ENCODE data around the gene SLC25A20. TPM values are rescaled to one million over a fixed set of nuclear protein-coding genes. Genes with fewer than 3 reads are reported as not detected.

The SLC25A20 gene
- total and polyA plus RNA-seq, 3 experiments from 2014 or later, result 29.1 to 40.1 (median 31.5) TPM

DNA sequence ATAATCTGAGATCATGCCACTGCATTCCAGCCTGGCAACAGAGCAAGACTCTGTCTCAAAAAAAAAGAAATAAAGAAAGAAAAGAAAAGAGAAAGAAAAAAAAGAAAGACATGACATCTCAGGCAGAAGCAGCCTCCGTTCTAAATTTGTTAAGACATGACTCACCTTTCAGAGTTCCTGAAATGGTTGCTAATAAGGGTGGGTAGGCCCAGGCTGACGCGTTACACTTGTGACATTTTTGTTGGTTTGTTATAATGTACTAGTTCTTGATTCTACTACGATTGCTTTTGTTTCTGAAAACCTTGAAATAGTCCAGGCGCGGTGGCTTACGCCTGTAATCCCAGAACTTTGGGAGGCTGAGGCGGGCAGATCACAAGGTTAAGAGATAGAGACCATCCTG, 21.0 kb downstream of the SLC25A20 start:
- POLR2A ChIA-PET, result no interaction called here
- no peaks in the 10 kb centered on the region for H3K4me1 ChIP-seq (ENCODE audit: insufficient read depth, low read length)
- H3K27me3 Mint-ChIP-seq, result no peaks in the 10 kb centered on the region
- DNase-seq, result no peak
- H3K27ac ChIP-seq (ENCODE audit: low read depth, low read length), result no peak overlapping the region
- no peak overlapping the region for H3K4me3 ChIP-seq (ENCODE audit: low read length)
- no peaks in the 10 kb centered on the region for H3K9me3 ChIP-seq (ENCODE audit: low read length)
- H3K9me3 Mint-ChIP-seq, result no peaks in the 10 kb centered on the region
- CTCF ChIA-PET, result interaction anchor here (0.7 kb wide), 1 partner anchor 137 kb away, joined by 3 read pairs; no protein-coding TSS in a partner anchor
- peak overlapping the region in 1 of 8 donors; percentile 93 for H3K27ac Mint-ChIP-seq
- peaks cover 0 to 11% (median 4%) of the 10 kb centered on the region in 3 donors for H3K4me1 Mint-ChIP-seq
- peaks cover 0 to 50% (median 4%) of the 10 kb centered on the region in 3 donors for H3K36me3 Mint-ChIP-seq
- no peaks in the 10 kb centered on the region for H3K27me3 ChIP-seq (ENCODE audit: insufficient read depth, low read length, poor library complexity, severe bottlenecking)
- H3K4me3 Mint-ChIP-seq, result no peak overlapping the region
- no peaks in the 10 kb centered on the region for H3K36me3 ChIP-seq (ENCODE audit: insufficient read depth, low read length)

DNA sequence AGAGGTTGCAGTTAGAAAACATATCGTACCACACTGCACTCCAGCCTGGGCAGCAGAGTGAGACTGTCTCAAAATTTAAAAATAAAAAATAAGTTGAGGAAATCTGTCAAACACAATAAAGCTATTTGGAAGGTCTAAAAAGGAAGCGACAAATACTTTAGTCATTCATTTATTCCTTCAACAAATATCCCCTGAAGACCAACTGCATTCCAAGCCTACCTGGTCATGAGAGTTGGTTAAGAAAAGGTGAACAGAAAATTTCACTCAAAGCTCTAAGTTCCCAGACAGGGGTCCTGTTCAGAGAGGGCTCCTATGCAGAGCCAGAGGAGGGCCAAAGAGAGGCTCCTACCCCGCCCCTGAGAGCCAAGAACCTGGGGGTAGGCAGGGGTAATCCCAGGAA, 35.6 kb downstream of the SLC25A20 start:
- peaks cover 8 to 54% (median 12%) of the 10 kb centered on the region in 3 donors for H3K36me3 Mint-ChIP-seq
- H3K4me1 Mint-ChIP-seq, result peaks cover 0 to 2% (median 0%) of the 10 kb centered on the region in 3 donors
- Histone ChIP-seq H3K27ac (ENCODE audit: low read depth, low read length) (no peak overlapping the region), H3K27me3 (ENCODE audit: insufficient read depth, low read length, poor library complexity, severe bottlenecking) (no peaks in the 10 kb centered on the region), H3K4me1 (ENCODE audit: insufficient read depth, low read length) (no peaks in the 10 kb centered on the region), H3K36me3 (ENCODE audit: insufficient read depth, low read length) (peaks cover 21% of the 10 kb centered on the region), H3K4me3 (ENCODE audit: low read length) (no peak overlapping the region), H3K9me3 (ENCODE audit: low read length) (no peaks in the 10 kb centered on the region)
- no peaks in the 10 kb centered on the region for H3K27me3 Mint-ChIP-seq
- POLR2A ChIA-PET, result no interaction called here
- no peaks in the 10 kb centered on the region for H3K9me3 Mint-ChIP-seq
- CTCF ChIA-PET, result interaction anchor here (1.1 kb wide), 1 partner anchor 123 kb away, joined by 4 read pairs; no protein-coding TSS in a partner anchor
- H3K27ac Mint-ChIP-seq, result peak overlapping the region in 1 of 8 donors; percentile 61
- DNase-seq, result no peak
- no peak overlapping the region for H3K4me3 Mint-ChIP-seq

DNA sequence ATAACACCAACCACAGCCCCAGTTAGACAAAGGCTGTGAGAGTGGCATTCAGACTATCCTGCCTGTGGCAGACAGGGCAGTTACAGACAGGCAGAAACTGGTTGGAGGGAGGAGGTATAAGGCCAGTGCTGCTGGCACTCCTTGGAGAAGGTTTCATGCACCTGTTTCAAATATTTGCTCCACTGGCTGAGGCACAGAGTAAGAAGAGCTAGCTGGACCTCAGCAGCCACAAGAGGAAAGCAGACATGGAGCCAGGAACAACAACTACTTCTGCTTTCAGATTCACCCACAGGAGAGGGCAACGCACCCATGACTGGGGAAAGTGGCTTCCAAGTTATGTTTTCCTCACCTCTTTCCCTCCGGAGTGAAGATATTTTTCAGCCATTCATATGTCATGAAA, 39.5 kb downstream of the SLC25A20 start:
- H3K27me3 ChIP-seq (ENCODE audit: insufficient read depth, low read length, poor library complexity, severe bottlenecking), result no peaks in the 10 kb centered on the region
- POLR2A ChIA-PET, result no interaction called here
- no peak overlapping the region for H3K27ac ChIP-seq (ENCODE audit: low read depth, low read length)
- CTCF ChIA-PET, result no interaction called here
- peaks cover 36% of the 10 kb centered on the region for H3K36me3 ChIP-seq (ENCODE audit: insufficient read depth, low read length)
- H3K4me3 ChIP-seq (ENCODE audit: low read length), result no peak overlapping the region
- Mint-ChIP-seq H3K36me3 (peaks cover 8 to 58% (median 14%) of the 10 kb centered on the region in 3 donors), H3K27me3 (no peaks in the 10 kb centered on the region), H3K27ac (peak overlapping the region in 1 of 8 donors; percentile 19), H3K4me1 (peaks cover 0 to 2% (median 0%) of the 10 kb centered on the region in 3 donors), H3K4me3 (no peak overlapping the region), H3K9me3 (no peaks in the 10 kb centered on the region)
- DNase-seq, result no peak
- no peaks in the 10 kb centered on the region for H3K9me3 ChIP-seq (ENCODE audit: low read length)
- no peaks in the 10 kb centered on the region for H3K4me1 ChIP-seq (ENCODE audit: insufficient read depth, low read length)

DNA sequence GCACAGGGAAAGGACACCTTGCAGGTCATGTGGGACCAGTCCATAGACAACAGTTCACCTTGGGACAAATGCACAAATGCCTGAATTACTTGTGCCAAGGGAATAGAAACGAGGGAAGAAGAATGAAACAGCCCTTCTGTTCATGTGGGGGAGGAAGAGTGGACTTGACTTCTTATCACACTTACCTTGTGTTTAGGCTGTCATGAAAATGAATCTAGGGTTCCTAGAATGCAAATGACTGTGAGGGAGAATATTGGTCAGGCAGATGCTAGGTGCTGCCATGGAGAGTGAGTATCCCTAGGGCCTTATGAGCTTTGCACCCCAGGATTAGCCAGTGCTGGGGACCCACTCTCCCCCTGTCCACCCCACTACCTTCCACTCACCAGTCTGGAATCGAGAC, 40.0 kb downstream of the SLC25A20 start:
- Mint-ChIP-seq H3K9me3 (no peaks in the 10 kb centered on the region), H3K36me3 (peaks cover 8 to 62% (median 18%) of the 10 kb centered on the region in 3 donors), H3K4me3 (no peak overlapping the region), H3K27ac (peak overlapping the region in 2 of 8 donors; percentile 21 to 61), H3K4me1 (peaks cover 0 to 2% (median 0%) of the 10 kb centered on the region in 3 donors), H3K27me3 (no peaks in the 10 kb centered on the region)
- Histone ChIP-seq H3K27ac (ENCODE audit: low read depth, low read length) (no peak overlapping the region), H3K36me3 (ENCODE audit: insufficient read depth, low read length) (peaks cover 36% of the 10 kb centered on the region), H3K27me3 (ENCODE audit: insufficient read depth, low read length, poor library complexity, severe bottlenecking) (no peaks in the 10 kb centered on the region), H3K4me1 (ENCODE audit: insufficient read depth, low read length) (no peaks in the 10 kb centered on the region), H3K9me3 (ENCODE audit: low read length) (no peaks in the 10 kb centered on the region), H3K4me3 (ENCODE audit: low read length) (no peak overlapping the region)
- DNase-seq, result no peak
- ChIA-PET POLR2A (no interaction called here), CTCF (no interaction called here)

DNA sequence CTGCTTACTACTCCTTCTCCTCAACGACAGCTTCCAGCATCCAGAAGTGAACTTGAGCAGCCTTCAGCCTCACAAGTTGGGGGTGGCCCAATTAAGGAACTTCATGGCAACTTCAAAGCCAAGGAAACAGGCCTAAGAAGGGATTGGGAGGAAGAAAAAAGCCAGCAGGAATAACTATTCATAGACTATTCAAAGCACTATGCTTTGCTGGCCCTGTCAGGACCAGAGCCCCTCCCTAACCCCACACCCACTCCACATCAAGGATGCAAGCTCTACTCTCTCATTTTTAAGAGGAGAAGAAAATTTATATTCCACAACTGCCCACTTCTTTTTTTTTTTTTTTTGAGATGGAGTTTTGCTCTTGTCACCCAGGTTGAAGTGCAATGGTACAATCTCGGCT, 41.0 kb downstream of the SLC25A20 start:
- POLR2A ChIA-PET, result interaction anchor here (0.7 kb wide), 1 partner anchor 20 kb away, joined by 4 read pairs; no protein-coding TSS in a partner anchor
- H3K27ac ChIP-seq (ENCODE audit: low read depth, low read length), result no peak overlapping the region
- no peaks in the 10 kb centered on the region for H3K27me3 Mint-ChIP-seq
- H3K36me3 ChIP-seq (ENCODE audit: insufficient read depth, low read length), result peaks cover 36% of the 10 kb centered on the region
- no peak for DNase-seq
- no peaks in the 10 kb centered on the region for H3K4me1 ChIP-seq (ENCODE audit: insufficient read depth, low read length)
- peaks cover 0 to 2% (median 0%) of the 10 kb centered on the region in 3 donors for H3K4me1 Mint-ChIP-seq
- H3K9me3 Mint-ChIP-seq, result no peaks in the 10 kb centered on the region
- H3K4me3 ChIP-seq (ENCODE audit: low read length), result no peak overlapping the region
- no peak overlapping the region for H3K4me3 Mint-ChIP-seq
- H3K9me3 ChIP-seq (ENCODE audit: low read length), result no peaks in the 10 kb centered on the region
- CTCF ChIA-PET, result no interaction called here
- H3K36me3 Mint-ChIP-seq, result peaks cover 8 to 58% (median 17%) of the 10 kb centered on the region in 3 donors
- H3K27me3 ChIP-seq (ENCODE audit: insufficient read depth, low read length, poor library complexity, severe bottlenecking), result no peaks in the 10 kb centered on the region
- H3K27ac Mint-ChIP-seq, result peak overlapping the region in 1 of 8 donors; percentile 70

DNA sequence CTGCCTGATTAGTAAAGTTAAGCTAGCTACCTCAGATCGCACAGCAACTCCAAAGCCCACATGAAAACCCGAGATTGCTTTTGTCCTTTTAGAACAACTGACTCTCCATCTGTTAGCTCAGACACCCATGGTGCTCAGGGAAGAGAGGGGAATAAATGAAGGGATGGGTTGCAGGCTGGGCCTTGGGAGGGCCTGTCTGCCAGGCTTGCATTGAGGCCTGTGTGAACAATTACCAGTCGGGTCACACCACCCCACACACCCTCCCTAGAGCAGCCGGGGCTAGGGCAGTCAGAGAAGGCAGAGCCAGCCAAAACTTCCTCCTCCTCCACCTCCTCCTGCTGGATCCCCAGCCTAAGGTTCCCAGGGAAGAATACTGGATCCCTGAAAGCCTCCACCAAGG, 42.2 kb downstream of the SLC25A20 start:
- H3K4me3 ChIP-seq (ENCODE audit: low read length), result no peak overlapping the region
- ChIA-PET CTCF (interaction anchor here (0.9 to 1.5 kb wide), 3 partner anchors 28 to 116 kb away, joined by 3 to 5 read pairs (median 3); no protein-coding TSS in a partner anchor), POLR2A (no interaction called here)
- no peaks in the 10 kb centered on the region for H3K27me3 ChIP-seq (ENCODE audit: insufficient read depth, low read length, poor library complexity, severe bottlenecking)
- H3K4me1 ChIP-seq (ENCODE audit: insufficient read depth, low read length), result no peaks in the 10 kb centered on the region
- Mint-ChIP-seq H3K27ac (peak overlapping the region in 5 of 8 donors; percentile 56 to 96 (median 68)), H3K9me3 (no peaks in the 10 kb centered on the region), H3K4me3 (no peak overlapping the region), H3K36me3 (peaks cover 0 to 50% (median 10%) of the 10 kb centered on the region in 3 donors), H3K4me1 (no peaks in the 10 kb centered on the region), H3K27me3 (no peaks in the 10 kb centered on the region)
- H3K9me3 ChIP-seq (ENCODE audit: low read length), result no peaks in the 10 kb centered on the region
- peaks cover 29% of the 10 kb centered on the region for H3K36me3 ChIP-seq (ENCODE audit: insufficient read depth, low read length)
- no peak for DNase-seq
- no peak overlapping the region for H3K27ac ChIP-seq (ENCODE audit: low read depth, low read length)

DNA sequence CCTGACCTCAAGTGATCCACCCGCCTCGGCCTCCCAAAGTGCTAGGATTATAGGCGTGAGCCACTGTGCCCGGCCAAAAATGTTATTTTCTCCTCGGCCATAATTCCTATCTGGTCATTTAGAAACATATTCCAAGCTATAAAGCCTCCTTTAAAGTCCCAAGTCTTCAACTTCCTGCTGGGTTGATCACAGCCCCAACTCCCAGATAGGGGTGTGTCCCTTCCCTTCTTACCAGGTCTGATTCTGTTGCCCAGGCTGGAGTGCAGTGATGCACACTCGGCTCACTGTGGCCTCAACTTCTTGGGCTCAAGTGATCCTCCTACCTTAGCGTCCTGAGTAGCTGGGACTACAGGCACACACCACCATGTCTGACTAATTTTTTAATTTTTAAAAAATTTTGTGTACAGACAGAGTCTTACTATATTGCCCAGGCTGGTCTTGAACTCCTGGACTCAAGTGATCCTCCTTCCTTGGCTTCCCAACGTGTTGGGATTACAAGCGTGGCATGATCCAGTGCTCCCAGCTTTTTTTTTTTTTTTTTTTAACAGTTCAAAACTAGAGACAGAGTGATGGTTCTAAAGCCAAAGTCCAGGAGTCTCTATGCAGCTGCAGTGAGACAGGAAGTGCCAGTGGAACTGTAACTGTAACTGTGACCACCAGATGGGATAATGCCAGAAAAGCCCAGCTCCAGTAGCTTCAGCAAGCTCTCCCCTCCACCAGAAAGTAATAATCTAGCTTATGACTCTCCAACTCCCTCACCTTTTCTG, 42.8 kb downstream of the SLC25A20 start:
- no peaks in the 10 kb centered on the region for H3K4me1 ChIP-seq (ENCODE audit: insufficient read depth, low read length)
- H3K27ac ChIP-seq (ENCODE audit: low read depth, low read length), result no peak overlapping the region
- Mint-ChIP-seq H3K9me3 (no peaks in the 10 kb centered on the region), H3K36me3 (peaks cover 0 to 46% (median 10%) of the 10 kb centered on the region in 3 donors), H3K27me3 (no peaks in the 10 kb centered on the region), H3K4me3 (no peak overlapping the region), H3K27ac (peak overlapping the region in 4 of 8 donors; percentile 26 to 96 (median 63)), H3K4me1 (no peaks in the 10 kb centered on the region)
- H3K36me3 ChIP-seq (ENCODE audit: insufficient read depth, low read length), result peaks cover 29% of the 10 kb centered on the region
- ChIA-PET CTCF (interaction anchor here (0.9 to 1.5 kb wide), 3 partner anchors 27 to 116 kb away, joined by 3 to 5 read pairs (median 3); no protein-coding TSS in a partner anchor), POLR2A (no interaction called here)
- H3K27me3 ChIP-seq (ENCODE audit: insufficient read depth, low read length, poor library complexity, severe bottlenecking), result no peaks in the 10 kb centered on the region
- no peaks in the 10 kb centered on the region for H3K9me3 ChIP-seq (ENCODE audit: low read length)
- no peak overlapping the region for H3K4me3 ChIP-seq (ENCODE audit: low read length)
- DNase-seq, result no peak

DNA sequence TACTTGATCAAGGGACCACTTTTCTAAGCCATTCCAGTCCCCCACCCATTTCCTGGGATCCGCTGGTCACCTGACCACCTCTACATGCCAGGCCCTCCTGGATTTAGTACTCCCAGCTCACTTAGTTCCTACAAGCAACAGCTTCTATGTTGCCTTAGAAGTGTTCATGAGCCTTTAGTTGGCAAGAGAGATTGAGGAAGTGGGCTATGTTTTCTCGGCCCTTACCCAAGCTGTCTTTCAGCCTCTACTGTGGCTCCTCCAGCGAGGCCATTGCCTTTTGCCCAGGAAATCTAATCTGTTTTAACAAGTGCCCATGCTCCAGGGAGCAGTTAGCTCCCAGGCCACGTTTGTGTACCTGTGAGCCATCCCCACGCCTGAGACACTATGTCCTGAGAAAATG, 46.5 kb downstream of the SLC25A20 start:
- H3K9me3 Mint-ChIP-seq, result no peaks in the 10 kb centered on the region
- H3K36me3 Mint-ChIP-seq, result peaks cover 0 to 23% (median 7%) of the 10 kb centered on the region in 3 donors
- H3K4me1 Mint-ChIP-seq, result peaks cover 9 to 14% (median 10%) of the 10 kb centered on the region in 3 donors
- POLR2A ChIA-PET, result no interaction called here
- H3K27me3 Mint-ChIP-seq, result no peaks in the 10 kb centered on the region
- Histone ChIP-seq H3K4me3 (ENCODE audit: low read length) (no peak overlapping the region), H3K27ac (ENCODE audit: low read depth, low read length) (no peak overlapping the region), H3K9me3 (ENCODE audit: low read length) (no peaks in the 10 kb centered on the region), H3K27me3 (ENCODE audit: insufficient read depth, low read length, poor library complexity, severe bottlenecking) (no peaks in the 10 kb centered on the region), H3K36me3 (ENCODE audit: insufficient read depth, low read length) (peaks cover 9% of the 10 kb centered on the region), H3K4me1 (ENCODE audit: insufficient read depth, low read length) (peaks cover 9% of the 10 kb centered on the region)
- peak overlapping the region in 2 of 8 donors; percentile 17 to 55 for H3K27ac Mint-ChIP-seq
- CTCF ChIA-PET, result no interaction called here
- DNase-seq, result no peak
- peak overlapping the region in 1 of 7 donors; percentile 34 for H3K4me3 Mint-ChIP-seq
